HG02610 (cell line): ENCODE measurements around the gene LINGO3.
"Not testable (repeated sequence)": the region's sequence is repeated elsewhere in the genome, so short reads cannot be mapped to it uniquely, and the experiment has no call there.

Experiments used
- ATAC-seq: cut with Tn5 transposase; IDR thresholded peaks from one replicate; pipeline ENCODE4 v1.9.1; 2021; ENCODE audit warnings: mild to moderate bottlenecking, moderate library complexity; ENCODE audit not compliant: unreplicated experiment

The LINGO3 gene

GRCh38 chr19:2308114-2308556 is at the start of gene LINGO3:
Gene LINGO3 (minus strand): TSS chr19:2308154. CDS start chr19:2291776, 16,378 bp downstream.
- ATAC-seq = no peak

GRCh38 chr19:2356036-2356646 is 48.2 kb upstream of the LINGO3 start:
- no peak for ATAC-seq

- ATAC-seq = no peak
Measured at GRCh38 chr19:2355168-2356035, 47.4 kb upstream of the LINGO3 start.

GRCh38 chr19:2354670-2355069 is 46.7 kb upstream of the LINGO3 start:
- no peak for ATAC-seq

GRCh38 chr19:2353887-2354592 is 46.1 kb upstream of the LINGO3 start:
- no peak for ATAC-seq

GRCh38 chr19:2353159-2353886 is 45.4 kb upstream of the LINGO3 start:
- no peak for ATAC-seq

GRCh38 chr19:2352121-2352520 is 44.2 kb upstream of the LINGO3 start:
- no peak for ATAC-seq

GRCh38 chr19:2351591-2351990 is 43.6 kb upstream of the LINGO3 start:
- ATAC-seq = no peak

GRCh38 chr19:2350656-2351055 is 42.7 kb upstream of the LINGO3 start:
- ATAC-seq = no peak

- not testable (repeated sequence) for ATAC-seq
Measured at GRCh38 chr19:2349818-2350217, 41.9 kb upstream of the LINGO3 start.

GRCh38 chr19:2345794-2346663 is 38.1 kb upstream of the LINGO3 start:
- no peak for ATAC-seq

GRCh38 chr19:2345076-2345475 is 37.1 kb upstream of the LINGO3 start:
- ATAC-seq = no peak

- no peak for ATAC-seq
Measured at GRCh38 chr19:2344381-2344870, 36.5 kb upstream of the LINGO3 start.

GRCh38 chr19:2343289-2343982 is 35.5 kb upstream of the LINGO3 start:
- no peak for ATAC-seq

- no peak for ATAC-seq
Measured at GRCh38 chr19:2342656-2343288, 34.8 kb upstream of the LINGO3 start.

- no peak for ATAC-seq
Measured at GRCh38 chr19:2341982-2342381, 34.0 kb upstream of the LINGO3 start.

- ATAC-seq = no peak
Measured at GRCh38 chr19:2341244-2341751, 33.3 kb upstream of the LINGO3 start.

- ATAC-seq = no peak
Measured at GRCh38 chr19:2340496-2341243, 32.7 kb upstream of the LINGO3 start.
